GM12892 (cell line): ENCODE measurements around the gene SH2D3C.
"Not testable (repeated sequence)": the region's sequence is repeated elsewhere in the genome, so short reads cannot be mapped to it uniquely, and the experiment has no call there.

Source experiments
- DNase-seq: peaks from one replicate; pipeline ENCODE4 v3.0.0; 2011; ENCODE audit not compliant: insufficient read length
- FAIRE-seq: peaks from 2 replicates; lab custom pipeline; 2011; peaks lifted over from hg19 to GRCh38; lab: Jason Lieb, UNC
- POLR2A ChIP-seq: IDR thresholded peaks from 2 replicates; pipeline ENCODE4 v1.6.1; 2011; ENCODE audit warnings: low read depth, low read length, control low read depth
- POLR2AphosphoS5 ChIP-seq: IDR thresholded peaks from 2 replicates; pipeline ENCODE4 v1.6.1; 2011; ENCODE audit warnings: low read depth, low read length, control low read depth
- TAF1 ChIP-seq: IDR thresholded peaks from 2 replicates; pipeline ENCODE4 v1.6.1; 2011; ENCODE audit warnings: low read depth, mild to moderate bottlenecking, control low read depth, low read length, borderline replicate concordance

The SH2D3C gene

GRCh38 chr9:127790094-127790855 is 11.8 kb upstream of the SH2D3C start:
- FAIRE-seq (no peak), DNase-seq (no peak)
- TF ChIP-seq POLR2A (no peak), POLR2AphosphoS5 (0 out of 2 replicates have a peak, but pooled peaks have one; percentile 16)

- FAIRE-seq (no peak), DNase-seq (no peak)
- TF ChIP-seq TAF1, result no peak
- no peak for TF ChIP-seq POLR2A
- TF ChIP-seq POLR2AphosphoS5, result no peak
These were observed 10.7 kb upstream of the SH2D3C start for GRCh38 chr9:127789179-127789578.

GRCh38 chr9:127788337-127789011 is 10.0 kb upstream of the SH2D3C start:
- TF ChIP-seq TAF1 (no peak), POLR2AphosphoS5 (no peak), POLR2A (no peak)
- no peak for DNase-seq
- no peak for FAIRE-seq

- no peak for DNase-seq
- no peak for FAIRE-seq
- no peak for TF ChIP-seq TAF1
- TF ChIP-seq POLR2AphosphoS5, result no peak
- no peak for TF ChIP-seq POLR2A
These were observed 8.3 kb upstream of the SH2D3C start for GRCh38 chr9:127786773-127787104.

- FAIRE-seq (peak; percentile 85), DNase-seq (peak; percentile 90)
- TF ChIP-seq POLR2AphosphoS5 (no peak), POLR2A (peak; percentile 62; the same call in 1 of the 2 replicates), TAF1 (peak; percentile 51; the same call in 1 of the 2 replicates)
These were observed 7.7 kb upstream of the SH2D3C start, which contains the start of gene CDK9 for GRCh38 chr9:127785933-127786772. TSS of gene CDK9 (plus strand) at chr9:127786034. CDS start at chr9:127786149, 115 bp downstream.

GRCh38 chr9:127785023-127785932 is 6.8 kb upstream of the SH2D3C start:
- DNase-seq, result peak; percentile 87
- TF ChIP-seq POLR2AphosphoS5, result no peak
- TF ChIP-seq POLR2A, result peak; percentile 5; the same call in 1 of the 2 replicates
- FAIRE-seq, result peak; percentile 88

GRCh38 chr9:127783111-127784008 is 4.9 kb upstream of the SH2D3C start:
- DNase-seq, result peak; percentile 56
- FAIRE-seq, result peak; percentile 90
- TF ChIP-seq TAF1, result no peak
- peak; percentile 72 for TF ChIP-seq POLR2A

GRCh38 chr9:127781806-127782205 is 3.3 kb upstream of the SH2D3C start:
- FAIRE-seq (no peak), DNase-seq (no peak)
- TF ChIP-seq POLR2A (no peak), TAF1 (no peak), POLR2AphosphoS5 (no peak)

GRCh38 chr9:127780909-127781308 is 2.4 kb upstream of the SH2D3C start:
- not testable (repeated sequence) for FAIRE-seq, DNase-seq

GRCh38 chr9:127780126-127780885 is 1.8 kb upstream of the SH2D3C start:
- no peak for TF ChIP-seq POLR2AphosphoS5
- no peak for TF ChIP-seq POLR2A
- TF ChIP-seq TAF1, result no peak
- DNase-seq (no peak), FAIRE-seq (no peak)
